Superior temporal gyrus (tissue), 1 donor: ENCODE measurements around the gene PRIMPOL.

ENCODE experiments used
- DNase-seq: peaks from one replicate; pipeline ENCODE4 v3.0.0-alpha.2; 2016; ENCODE audit errors: extremely low spot score

The PRIMPOL gene

GRCh38 chr4:184666670-184667069 is 17.1 kb downstream of the PRIMPOL start:
- DNase-seq = no peak

GRCh38 chr4:184668096-184668495 is 18.6 kb downstream of the PRIMPOL start:
- no peak for DNase-seq

- no peak for DNase-seq
These were observed 19.1 kb downstream of the PRIMPOL start for GRCh38 chr4:184668511-184669114.

- no peak for DNase-seq
These were observed 19.7 kb downstream of the PRIMPOL start for GRCh38 chr4:184669251-184669650.

- DNase-seq = no peak
These were observed 21.6 kb downstream of the PRIMPOL start for GRCh38 chr4:184671101-184671500.

- DNase-seq = no peak
These were observed 23.2 kb downstream of the PRIMPOL start for GRCh38 chr4:184672741-184673140.

GRCh38 chr4:184674011-184674410 is 24.5 kb downstream of the PRIMPOL start:
- no peak for DNase-seq

- no peak for DNase-seq
These were observed 25.5 kb downstream of the PRIMPOL start for GRCh38 chr4:184675018-184675417.

GRCh38 chr4:184675821-184676492 is 26.4 kb downstream of the PRIMPOL start:
- DNase-seq = no peak

GRCh38 chr4:184680698-184681097 is 31.2 kb downstream of the PRIMPOL start:
- DNase-seq = no peak

- no peak for DNase-seq
These were observed 32.4 kb downstream of the PRIMPOL start for GRCh38 chr4:184681916-184682315.

GRCh38 chr4:184684491-184685189 is 35.1 kb downstream of the PRIMPOL start:
- DNase-seq = no peak

GRCh38 chr4:184688005-184688404 is 38.5 kb downstream of the PRIMPOL start:
- no peak for DNase-seq

- DNase-seq = no peak
These were observed 38.9 kb downstream of the PRIMPOL start for GRCh38 chr4:184688447-184688846.

GRCh38 chr4:184689681-184690080 is 40.1 kb downstream of the PRIMPOL start:
- DNase-seq = no peak

GRCh38 chr4:184693056-184693455 is 43.5 kb downstream of the PRIMPOL start:
- no peak for DNase-seq

GRCh38 chr4:184694412-184694956 is 44.9 kb downstream of the PRIMPOL start:
- no peak for DNase-seq

GRCh38 chr4:184695178-184695896 is 45.8 kb downstream of the PRIMPOL start:
- DNase-seq = peak; percentile 32

- no peak for DNase-seq
These were observed 48.4 kb downstream of the PRIMPOL start for GRCh38 chr4:184697956-184698355.

- no peak for DNase-seq
These were observed 50.4 kb downstream of the PRIMPOL start for GRCh38 chr4:184699941-184700340.

- DNase-seq = no peak
These were observed 52.6 kb downstream of the PRIMPOL start for GRCh38 chr4:184702114-184702513.

GRCh38 chr4:184705692-184706091 is 56.2 kb downstream of the PRIMPOL start:
- no peak for DNase-seq
